Esophagus mucosa (tissue), 1 donor: ENCODE results near the gene TRAF4. TPM values are rescaled to one million over a fixed set of nuclear protein-coding genes. Genes with fewer than 3 reads are reported as not detected.

Experiments used
- ATAC-seq: fragments of 200-7000 bp; cut with Tn5 transposase; one replicate; pipeline ENCODE4 v1.9.1; 2020
- total RNA-seq: library from RNA; stranded (reverse); gene quantifications from one replicate; pipeline ENCODE4 v1.2.4, GENCODE V29; 2023
- donor health status: DM: yes; HTN: yes; CAD: no.

TRAF4 gene, protein sequence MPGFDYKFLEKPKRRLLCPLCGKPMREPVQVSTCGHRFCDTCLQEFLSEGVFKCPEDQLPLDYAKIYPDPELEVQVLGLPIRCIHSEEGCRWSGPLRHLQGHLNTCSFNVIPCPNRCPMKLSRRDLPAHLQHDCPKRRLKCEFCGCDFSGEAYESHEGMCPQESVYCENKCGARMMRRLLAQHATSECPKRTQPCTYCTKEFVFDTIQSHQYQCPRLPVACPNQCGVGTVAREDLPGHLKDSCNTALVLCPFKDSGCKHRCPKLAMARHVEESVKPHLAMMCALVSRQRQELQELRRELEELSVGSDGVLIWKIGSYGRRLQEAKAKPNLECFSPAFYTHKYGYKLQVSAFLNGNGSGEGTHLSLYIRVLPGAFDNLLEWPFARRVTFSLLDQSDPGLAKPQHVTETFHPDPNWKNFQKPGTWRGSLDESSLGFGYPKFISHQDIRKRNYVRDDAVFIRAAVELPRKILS
- total RNA-seq = 41.6 TPM

DNA sequence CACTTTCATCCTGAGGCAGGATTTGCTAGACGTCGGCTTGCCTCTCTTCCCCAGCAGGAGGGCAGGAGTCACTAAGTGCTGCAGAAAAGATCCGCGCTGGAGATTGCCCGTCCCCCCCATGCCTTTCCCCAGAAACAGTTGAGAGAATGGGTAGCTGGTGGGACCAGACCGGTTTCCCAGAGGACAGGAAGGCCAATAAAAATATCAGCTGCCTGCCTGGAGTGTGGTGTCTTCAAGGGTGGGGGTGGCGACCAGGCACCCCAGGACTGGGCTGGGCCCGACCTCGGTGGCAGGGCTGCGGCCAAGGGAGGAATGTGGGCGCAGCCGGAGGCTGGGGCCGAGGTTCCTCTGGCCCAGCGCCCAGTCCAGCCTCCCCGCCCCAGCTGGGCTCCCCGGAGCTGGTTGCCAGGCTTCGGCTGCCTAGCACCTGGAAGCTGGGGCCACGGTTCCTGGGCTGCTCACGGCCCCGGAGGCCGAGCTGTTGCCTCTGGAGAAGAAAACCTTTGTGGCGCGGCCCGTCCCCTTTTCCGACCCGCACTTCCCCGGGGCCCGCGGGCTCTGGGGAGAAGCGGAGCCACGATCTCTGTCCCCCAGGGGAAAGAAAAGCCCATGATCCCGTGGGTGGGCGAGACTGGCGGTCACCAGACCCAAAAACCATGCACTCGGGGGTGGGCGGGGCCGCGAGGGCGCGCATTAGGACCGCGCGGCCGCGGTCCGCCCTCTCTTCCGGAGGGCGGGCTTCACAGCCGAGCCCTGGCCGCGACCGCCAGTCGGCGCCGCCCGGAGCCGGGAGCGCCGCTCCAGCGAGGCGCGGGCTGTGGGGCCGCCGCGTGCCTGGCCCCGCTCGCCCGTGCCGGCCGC, at the start of gene TRAF4:
TSS of gene TRAF4 (plus strand) at position 769 of the 861 bp plus-strand sequence. CDS start 102 bp downstream, outside the sequence.
- peak; percentile 60 for ATAC-seq

DNA sequence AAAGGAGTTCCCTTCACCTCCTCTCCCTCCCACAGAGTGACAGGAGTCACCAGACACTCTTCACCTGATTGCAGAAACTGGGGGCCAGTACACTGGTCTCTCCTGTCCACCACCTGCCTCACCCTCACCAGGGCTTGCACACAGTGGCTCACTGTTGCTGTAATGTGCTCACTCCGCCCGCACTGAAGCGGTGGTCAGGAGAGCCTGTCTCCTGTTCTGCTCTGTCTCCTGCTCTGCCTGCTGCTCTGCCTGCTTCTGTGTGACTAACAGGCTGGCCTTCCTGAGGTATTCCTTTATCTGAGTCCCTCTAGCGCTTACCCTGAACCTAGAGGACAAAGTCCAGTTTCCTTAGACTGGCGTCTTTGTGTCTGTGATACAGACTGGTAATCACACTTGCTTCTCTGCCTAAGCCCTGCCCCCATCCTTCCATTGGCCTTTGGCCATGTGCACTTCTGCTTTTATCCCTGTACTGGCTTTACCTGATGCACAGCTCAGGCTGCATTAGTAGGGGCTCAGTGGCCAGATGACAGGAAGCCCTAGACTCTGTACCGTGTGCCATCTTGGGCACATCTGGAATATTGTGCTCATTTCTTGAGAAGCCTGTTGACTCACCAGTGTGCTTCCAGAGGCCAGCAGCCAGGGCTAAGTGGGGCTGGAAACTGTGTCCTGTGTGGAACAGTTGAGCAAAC, 45.4 kb upstream of the TRAF4 start:
- no peak for ATAC-seq

DNA sequence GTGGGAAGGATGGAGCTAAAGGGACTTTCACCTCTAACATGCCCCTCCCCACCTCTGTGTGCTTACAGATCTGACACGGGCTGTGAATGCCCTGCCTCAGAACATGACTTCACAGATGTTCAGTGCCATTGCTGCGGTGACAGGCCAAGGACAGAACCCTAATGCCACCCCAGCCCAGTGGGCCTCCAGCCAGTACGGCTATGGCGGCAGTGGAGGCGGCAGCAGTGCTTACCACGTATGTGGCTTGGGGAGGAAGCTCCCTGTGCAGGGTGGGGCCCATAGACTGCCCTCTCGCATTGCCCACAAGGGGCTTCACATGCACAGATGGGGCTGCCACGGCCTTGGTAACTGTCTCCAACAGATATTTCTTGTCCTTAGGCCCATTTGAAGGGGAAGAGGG, 43.5 kb upstream of the TRAF4 start:
- ATAC-seq = no peak

DNA sequence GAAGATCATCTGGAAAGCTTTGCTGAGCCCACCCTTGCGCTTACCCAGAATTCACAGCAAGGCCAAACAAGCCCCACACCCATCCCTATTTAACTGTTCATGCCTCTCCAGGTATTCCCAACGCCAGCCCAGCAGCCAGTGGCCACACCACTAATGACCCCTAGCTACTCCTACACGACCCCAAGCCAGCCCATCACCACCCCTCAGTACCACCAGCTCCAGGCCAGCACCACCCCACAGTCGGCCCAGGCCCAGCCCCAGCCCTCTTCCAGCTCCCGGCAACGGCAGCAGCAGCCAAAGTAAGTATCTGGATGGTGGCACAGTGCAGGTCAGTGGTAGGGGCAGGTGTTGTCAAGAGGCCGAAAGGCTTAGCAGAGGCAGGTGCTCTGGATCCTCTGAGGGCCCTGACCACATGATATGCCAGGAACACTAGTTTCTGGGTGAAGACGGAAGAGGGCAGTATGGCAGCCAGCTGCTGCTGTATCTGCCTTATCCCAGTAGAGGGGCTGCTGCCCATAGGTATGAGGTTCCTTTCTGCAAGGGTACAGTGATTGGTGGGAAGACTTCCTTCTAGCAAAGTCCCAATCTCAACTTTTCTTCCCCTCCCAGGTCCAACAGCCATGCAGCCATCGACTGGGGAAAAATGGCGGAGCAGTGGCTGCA, 42.9 kb upstream of the TRAF4 start:
- ATAC-seq = no peak

DNA sequence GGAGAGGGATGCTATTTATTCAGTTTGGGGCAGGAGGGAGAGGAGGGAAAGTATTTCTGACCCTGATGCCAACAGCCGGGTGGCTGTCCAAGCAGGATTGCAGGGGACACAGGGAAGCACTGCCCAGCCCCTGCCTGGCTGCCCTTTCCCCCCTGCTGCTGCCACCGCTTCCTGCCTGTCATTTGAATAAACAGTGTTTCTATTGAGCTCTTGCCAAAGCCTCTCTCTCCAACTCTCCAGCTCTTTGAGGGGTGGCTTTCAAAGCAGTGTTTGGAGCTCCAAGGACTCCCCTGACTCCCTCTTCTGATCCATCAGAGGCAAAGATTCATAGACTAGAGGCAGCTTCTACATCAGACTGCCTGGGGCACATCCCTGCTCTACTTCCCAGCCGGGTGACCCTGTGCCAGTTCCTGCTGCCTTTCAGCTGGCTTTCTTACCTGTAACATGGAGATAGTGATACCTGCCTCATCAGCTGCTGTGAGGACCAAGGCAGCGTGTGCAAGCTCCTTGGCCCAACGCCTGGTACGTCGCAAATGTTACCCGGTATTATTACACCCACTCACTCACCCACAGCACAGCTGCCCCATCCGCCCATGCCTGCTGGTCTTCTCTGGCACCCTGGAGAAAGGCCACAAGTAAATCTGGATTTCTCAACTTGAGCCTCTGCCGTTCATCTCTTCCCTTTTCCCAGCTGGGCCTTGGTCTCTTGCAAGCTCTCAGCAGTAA, 41.6 kb upstream of the TRAF4 start:
- no peak for ATAC-seq

DNA sequence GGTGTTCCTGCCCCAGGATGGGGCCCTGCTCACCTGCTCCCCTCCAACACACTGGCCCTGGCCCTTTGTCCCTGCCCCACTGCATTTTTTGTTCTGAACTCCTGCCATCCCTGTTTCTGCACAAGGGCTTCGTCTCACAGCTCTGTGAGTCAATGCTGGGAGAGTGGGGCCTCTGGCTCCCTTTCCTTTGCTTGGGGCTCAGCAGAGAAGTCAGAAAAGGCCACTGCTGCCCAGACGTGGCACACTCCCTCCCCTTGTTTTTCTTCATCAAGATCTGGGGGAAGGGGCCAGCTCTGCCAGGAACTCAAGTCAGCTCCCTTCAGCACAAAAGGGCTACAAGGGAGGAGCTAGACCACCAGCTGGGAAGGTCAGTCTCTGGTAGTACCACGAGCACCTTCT, 41.1 kb upstream of the TRAF4 start:
- no peak for ATAC-seq

DNA sequence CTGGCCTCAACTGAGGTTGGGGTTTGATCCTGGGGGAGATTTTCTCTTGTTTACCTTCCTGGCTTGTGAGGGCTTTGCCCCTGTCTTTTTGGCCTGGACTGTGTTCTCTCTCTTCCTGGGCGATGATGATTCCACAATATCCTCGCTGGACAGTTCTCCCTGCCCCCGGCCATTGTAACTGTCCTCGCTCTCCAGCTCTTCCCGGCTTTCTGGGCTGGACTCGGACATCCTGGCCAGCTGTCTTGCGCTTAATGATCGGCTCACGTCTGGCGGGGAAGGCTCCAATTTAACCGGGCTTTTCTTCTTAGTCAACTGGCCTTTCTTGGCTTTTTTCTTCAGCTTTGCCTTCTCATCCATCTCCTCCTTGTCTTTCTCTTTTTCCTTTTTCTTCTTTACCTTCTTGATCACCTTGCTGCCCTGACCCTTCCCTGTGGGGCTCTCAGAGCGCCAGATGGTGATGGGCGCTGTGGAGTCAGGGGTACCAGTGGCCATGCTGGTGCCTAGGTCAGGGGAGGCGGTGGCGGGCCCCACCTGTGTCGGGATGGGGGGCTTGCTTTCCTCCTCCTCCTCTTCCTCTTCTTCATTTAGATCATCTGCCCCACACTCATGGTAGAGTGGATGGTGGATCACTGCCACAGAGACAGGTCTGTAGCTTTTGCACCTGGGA, 40.1 kb upstream of the TRAF4 start:
- no peak for ATAC-seq

DNA sequence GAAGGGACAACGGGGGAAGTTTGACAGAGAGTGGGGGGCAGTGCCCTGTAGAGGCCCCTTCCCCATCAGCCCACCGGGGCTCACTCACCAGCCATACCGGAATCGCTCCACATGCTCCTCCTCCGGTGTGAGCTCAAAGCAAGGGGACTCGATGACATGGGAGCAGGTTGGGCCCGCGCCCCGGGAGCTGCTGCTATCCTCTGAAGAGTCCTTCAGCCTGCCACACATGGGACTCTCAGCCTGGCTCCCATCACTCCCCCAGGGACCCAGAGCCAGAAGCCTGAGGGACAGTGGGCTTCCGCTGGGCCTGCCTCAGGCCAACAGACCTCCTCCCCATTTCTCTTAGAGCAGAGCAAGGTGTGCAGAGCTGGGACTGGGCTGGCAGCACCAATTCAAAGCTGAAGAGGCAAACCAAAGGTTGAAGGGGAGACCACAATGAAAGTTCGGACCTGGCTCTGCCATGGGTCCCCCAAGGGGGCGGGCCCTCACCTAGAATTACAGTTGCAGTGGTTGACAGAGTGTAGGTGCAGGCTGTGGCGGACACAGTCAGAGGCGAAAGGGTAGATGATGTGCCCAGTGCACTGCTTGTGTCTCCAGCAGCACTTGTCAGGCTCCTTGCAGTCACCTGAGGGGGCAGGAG, 39.5 kb upstream of the TRAF4 start:
- no peak for ATAC-seq

DNA sequence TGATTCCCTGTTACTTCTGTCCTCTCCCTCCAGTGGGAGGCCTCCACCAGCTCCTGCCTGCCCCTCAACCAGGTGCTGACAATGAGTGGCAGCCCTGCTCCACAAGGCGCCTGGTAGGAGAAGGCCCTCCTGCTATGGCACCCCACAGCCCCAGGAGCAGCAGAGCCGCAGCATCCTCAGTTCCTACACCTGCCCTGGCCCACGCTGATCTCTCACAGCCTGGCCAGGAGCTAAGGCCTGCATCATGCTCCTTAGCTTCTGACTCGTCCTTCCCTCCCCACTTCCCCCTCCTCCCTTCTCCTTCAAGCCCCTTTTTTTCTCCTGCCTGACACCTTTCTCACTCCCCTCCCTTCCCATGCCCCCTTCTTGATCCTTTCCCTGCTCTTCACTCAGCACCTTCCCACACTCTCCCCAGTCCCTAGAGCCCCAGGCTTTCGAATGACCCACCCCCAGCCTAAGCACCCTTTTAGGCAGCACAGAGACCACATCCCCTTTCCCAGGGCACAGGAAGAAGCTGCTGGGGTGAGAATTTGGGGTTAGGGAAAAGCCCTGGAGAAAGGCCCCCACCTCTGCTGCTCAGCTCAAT, 38.6 kb upstream of the TRAF4 start:
- ATAC-seq = no peak

DNA sequence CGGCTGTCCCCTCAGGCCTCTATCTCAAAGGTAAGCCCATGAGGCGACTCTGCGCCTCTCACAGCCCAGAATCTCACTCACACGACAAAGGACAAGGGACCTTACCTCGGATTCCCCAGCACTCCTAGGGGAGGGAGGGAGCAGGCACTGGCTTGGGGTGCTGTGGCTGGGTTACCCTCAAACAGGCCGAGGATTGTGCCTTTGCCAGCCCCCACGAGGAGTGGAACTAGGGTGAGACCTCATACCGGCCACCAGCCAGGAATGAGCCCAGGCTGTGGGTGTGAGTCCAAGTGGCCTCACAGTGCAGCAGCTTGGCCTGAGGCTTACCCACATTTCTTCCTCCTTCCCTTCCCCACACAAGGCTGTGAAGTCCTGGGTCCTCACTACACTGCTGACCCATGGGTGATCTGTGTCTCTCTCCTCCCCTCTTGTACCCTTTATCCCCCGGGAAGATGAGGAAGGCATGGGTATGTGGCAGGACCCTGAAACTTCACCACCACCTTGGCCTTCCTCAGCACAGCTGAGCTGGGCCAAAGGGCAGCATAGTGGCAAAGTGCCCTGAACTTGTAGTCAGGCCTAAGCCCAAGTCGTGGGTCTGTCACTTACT, 38.0 kb upstream of the TRAF4 start:
- ATAC-seq = no peak

DNA sequence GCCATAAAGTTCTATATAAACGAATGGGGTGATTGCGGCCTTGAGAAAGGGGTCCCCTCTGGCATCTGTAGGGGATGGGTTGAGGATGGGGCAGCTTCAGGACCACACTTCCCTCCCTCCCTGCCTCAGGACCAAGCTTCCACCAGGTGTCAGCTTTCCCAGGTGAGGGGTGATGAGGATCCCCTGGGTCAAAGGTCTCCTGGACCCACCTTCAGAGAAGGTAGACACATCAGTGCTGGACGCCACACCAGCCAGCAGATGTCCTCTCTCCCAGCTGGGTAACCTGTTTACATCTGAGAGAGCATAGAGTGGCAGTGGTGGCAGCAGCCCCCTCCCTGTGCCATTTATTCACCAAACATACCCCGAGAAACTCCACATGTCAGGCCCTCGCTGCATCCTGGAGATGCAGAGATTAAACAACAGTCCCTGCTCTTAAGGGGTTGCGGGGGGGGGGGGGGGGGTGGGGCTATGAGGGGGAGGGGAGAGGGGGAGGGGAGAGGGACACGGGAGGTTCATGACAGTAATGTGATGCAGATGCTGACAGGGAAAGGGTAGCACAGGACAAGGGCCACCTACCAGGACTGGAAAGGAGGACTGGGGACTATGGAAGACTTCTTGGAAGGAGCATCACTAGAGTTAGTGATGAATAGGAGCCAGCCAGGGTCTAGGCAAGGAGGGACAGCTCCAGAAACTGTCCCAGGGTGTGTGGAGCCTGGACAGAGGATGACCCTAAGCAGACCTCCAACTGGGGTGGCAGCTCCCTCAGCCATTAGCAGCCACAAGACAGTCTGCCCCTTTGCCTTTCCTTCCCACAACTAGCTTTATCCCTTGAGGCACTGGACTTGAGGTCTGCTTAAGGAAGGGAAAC, 37.1 kb upstream of the TRAF4 start:
- no peak for ATAC-seq

DNA sequence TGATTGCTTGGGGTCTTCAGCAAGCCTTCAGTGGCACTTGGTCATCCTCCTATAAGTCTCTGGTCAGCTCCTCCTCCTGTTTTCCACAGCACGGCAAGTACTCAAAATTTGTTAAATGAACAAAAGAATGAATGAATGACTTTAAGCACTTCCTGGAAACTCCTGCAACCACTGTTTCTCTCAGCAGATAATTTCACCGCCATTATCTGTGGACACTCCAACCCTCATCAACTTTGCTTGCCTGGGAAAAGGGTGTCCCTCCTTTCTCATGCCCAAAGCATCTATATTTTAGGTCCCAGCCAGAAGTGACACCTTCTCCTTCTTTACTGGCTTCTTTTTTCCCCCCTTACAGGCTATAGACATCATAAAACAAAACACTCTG, 36.5 kb upstream of the TRAF4 start:
- no peak for ATAC-seq

DNA sequence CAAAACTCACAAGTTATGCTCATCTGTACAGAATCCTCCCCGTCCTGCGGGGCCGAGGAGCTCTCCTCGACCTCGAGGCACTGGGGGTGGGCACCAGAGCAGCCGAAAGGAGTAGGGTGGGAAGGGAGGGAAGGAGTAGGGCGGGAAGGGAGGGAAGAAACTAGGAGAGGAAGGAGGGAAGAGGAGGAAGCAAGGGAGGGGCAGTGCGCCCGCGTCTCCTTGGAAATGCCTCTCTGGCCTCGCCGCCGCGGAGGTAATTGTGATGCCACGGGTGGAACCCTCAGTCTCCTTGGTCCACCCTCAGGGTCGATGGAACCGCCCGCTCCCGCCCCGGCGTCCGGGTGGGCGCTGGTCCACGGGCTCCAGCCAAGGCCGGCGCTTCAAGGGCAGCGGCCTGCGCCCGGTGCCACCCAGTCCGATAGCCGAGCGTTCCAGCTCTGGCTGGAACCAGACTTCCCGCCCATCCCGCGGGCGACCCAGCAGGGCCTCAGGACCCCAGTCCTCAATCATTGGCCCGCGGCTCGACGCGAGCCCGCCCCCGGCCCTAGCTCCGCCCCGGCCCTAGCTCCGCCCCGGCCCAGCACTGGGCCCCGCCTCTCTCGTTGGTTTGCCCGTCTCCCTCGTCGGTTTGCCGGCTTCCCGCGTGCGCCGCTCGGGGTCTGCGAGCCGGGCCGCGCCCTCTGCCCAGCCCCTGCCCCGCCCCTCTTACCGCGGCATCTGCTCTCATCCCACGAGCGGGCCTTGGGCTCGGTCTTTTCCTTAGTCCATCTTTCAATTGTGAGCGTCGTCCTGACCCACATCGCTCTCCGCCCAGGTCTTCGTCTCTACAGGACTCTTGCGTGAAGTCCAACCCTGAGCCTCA, 32.7 kb upstream of the TRAF4 start:
- ATAC-seq = peak; percentile 87

DNA sequence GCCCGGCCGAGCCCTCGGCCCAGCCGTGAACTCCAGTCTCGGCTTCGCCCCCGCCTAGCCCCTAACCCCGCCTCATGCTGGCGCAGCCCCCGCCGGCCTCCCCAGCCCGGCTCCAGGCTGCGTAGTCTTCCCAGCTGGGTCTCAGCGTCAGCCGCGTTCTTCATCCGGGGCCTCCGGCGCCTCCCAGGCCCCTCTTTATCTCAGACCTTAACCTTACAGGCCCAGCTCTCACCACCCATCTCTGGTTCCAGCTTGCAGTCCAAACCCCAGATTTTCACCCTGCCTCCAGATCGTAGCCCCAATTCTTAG, 32.1 kb upstream of the TRAF4 start, which contains the start of gene PROCA1:
TSS of gene PROCA1 (minus strand) at position 166 of the 309 bp plus-strand sequence. CDS start 228 bp downstream, outside the sequence.
- peak; percentile 19 for ATAC-seq

DNA sequence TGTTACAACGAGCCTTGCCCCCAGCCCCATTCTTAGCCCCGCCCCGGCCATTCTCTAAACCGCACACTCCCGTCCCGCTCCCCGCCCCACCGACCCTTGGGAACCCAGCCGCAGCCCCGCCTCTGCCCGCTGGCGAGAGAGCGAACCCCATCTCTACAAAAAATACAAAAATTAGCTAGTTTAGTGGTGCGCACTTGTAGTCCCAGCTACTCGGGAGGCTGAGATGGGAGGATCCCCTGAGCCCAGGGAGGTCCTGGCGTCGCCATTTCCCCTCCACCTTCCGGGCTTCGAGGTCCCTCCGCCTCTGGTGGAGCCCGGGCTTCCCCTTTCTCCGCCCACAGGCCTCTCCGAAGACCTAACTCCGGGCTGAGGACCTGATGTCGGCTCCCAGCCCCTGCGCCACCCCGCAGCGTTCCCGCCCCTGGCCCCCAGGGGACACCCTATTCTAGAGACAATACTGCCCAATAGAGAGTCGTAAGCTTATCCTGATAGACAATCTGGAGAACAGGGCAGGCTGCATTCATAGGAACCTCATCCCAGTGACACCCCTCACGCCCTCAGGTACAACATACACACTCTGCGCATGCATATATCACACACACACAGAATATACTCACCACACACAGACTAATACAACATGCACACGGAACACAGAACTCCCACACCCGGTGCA, 31.6 kb upstream of the TRAF4 start:
- ATAC-seq = peak; percentile 1

DNA sequence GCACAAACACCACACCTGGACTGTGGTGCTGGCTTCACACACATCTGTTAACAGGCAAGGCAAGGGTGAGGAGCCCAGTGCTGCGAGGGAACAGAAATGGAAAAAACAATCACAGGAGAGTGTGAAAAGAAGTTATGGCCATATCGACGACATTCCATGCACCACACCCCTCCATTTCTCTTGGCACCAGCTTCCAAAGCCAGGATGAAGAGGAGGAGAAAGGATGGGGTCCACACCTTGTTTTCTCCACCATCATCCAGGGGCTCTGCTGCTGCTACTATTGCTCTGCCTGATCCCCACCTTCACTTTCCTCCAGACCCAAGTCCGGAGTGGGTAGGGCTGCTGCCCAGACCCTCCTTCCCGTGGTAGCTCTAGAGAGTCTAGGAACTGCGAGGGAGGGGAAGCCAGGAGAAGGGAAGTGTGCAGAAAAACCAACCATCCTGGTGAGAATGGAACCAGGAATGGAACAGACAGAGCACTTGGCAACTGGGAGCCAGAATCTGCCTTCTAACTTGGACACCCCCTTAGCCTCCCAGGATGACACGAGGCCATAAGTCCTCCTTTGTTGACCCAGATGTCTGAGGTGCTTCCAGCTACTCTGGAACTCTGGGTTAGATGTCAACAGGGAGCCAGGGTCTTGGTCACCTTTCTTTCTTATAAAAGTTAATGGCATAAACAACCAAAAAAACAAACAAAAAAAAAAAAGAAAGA, 31.0 kb upstream of the TRAF4 start:
- ATAC-seq = no peak

DNA sequence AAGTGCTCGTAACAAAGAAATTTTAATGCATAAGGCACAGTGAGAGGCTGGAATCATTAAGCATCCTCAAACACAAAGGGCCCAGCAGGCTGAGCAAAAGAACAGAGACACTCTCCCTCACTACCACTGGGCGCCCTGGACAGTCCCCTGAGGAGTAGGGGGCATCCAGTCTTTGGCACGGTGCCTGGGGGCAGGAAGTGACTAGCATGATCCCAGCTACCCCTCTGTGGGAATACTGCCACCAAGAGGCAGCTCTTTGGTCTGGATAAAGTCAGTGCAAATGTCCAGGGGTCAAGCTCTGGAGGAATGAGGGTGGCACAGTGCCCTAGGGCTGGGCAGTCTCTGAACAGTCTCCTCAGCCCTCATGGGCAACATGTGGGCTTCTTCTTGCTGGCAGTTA, 29.5 kb upstream of the TRAF4 start:
- ATAC-seq = no peak
